GM12801 (cell line): ENCODE measurements around the gene PERM1.

Source experiments
- CTCF ChIP-seq: IDR thresholded peaks from one replicate; pipeline ENCODE4 v1.5.1; 2011; ENCODE audit warnings: control low read depth; ENCODE audit not compliant: insufficient read length; ENCODE audit errors: extremely low read depth

PERM1 gene

GRCh38 chr1:981955-982558 lies at the start of gene PERM1:
Gene PERM1, minus strand, starts transcription at chr1:982093. Its CDS starts 1,064 bp downstream, at chr1:981029.
- TF ChIP-seq CTCF, result no peak

GRCh38 chr1:1027791-1028190 lies 45.9 kb upstream of the PERM1 start:
- no peak for TF ChIP-seq CTCF

GRCh38 chr1:1026599-1027413 lies 44.9 kb upstream of the PERM1 start:
- TF ChIP-seq CTCF, result no peak

- no peak for TF ChIP-seq CTCF
Observed at GRCh38 chr1:1025730-1026129, 43.8 kb upstream of the PERM1 start.

- no peak for TF ChIP-seq CTCF
Observed at GRCh38 chr1:1024771-1025699, 43.1 kb upstream of the PERM1 start.

- no peak for TF ChIP-seq CTCF
Observed at GRCh38 chr1:1024149-1024770, 42.4 kb upstream of the PERM1 start.
